ENCODE results near the gene RBFOX1. TPM values are rescaled to one million over a fixed set of nuclear protein-coding genes. Genes with fewer than 3 reads are reported as not detected.

Gene RBFOX1
- total RNA-seq, 4 donors from 2014 or later, result 0.12 to 0.54 TPM; not detected in 2

GRCh38 chr16:7378024-7378695 lies 45.5 kb downstream of the RBFOX1 start:
- H3K9me3 ChIP-seq, result no peaks in the 10 kb centered on the region
- TF ChIP-seq POLR2A (IDR thresholded peaks at IDR 0.05), result no peak
- no peak for TF ChIP-seq CTCF (IDR thresholded peaks at IDR 0.05)
- no peak for TF ChIP-seq EP300 (IDR thresholded peaks at IDR 0.05)
- TF ChIP-seq POLR2AphosphoS5 (IDR thresholded peaks at IDR 0.05), result no peak
- H3K27me3 ChIP-seq, result peaks cover 9% of the 10 kb centered on the region

GRCh38 chr16:7380441-7380840 lies 47.8 kb downstream of the RBFOX1 start:
- no peak overlapping the region for H3K4me3 ChIP-seq
- no peaks in the 10 kb centered on the region for H3K9me3 ChIP-seq
- H3K4me1 ChIP-seq, result no peaks in the 10 kb centered on the region
- no peak for TF ChIP-seq EP300 (IDR thresholded peaks at IDR 0.05)
- TF ChIP-seq POLR2A (IDR thresholded peaks at IDR 0.05), result no peak
- TF ChIP-seq POLR2AphosphoS5 (IDR thresholded peaks at IDR 0.05), result no peak
- no peak for TF ChIP-seq CTCF (IDR thresholded peaks at IDR 0.05)
- 61 to 66% methylated on average over 5 of the region's 5 CpGs for WGBS, 2 donors (ENCODE audit: low coverage in 1 of 2)
- no peak for ATAC-seq
- H3K36me3 ChIP-seq, result no peaks in the 10 kb centered on the region
- no peak overlapping the region for H3K27ac ChIP-seq
- peaks cover 9% of the 10 kb centered on the region for H3K27me3 ChIP-seq

More at GRCh38 chr16:7378024-7378695, 45.5 kb downstream of the RBFOX1 start:
- Histone ChIP-seq H3K4me3 (no peak overlapping the region), H3K36me3 (no peaks in the 10 kb centered on the region), H3K27ac (no peak overlapping the region), H3K4me1 (no peaks in the 10 kb centered on the region)
- WGBS, 2 donors (ENCODE audit: low coverage in 1 of 2), result 65 to 73% methylated on average over 10 to 11 of the region's 16 CpGs
- no peak for ATAC-seq

GRCh38 chr16:7380911-7381310 lies 48.3 kb downstream of the RBFOX1 start:
- 36 to 61% methylated on average over 2 to 3 of the region's 3 CpGs for WGBS, 2 donors (ENCODE audit: low coverage in 1 of 2)

GRCh38 chr16:7381671-7382070 lies 49.0 kb downstream of the RBFOX1 start:
- H3K4me1 ChIP-seq, result no peaks in the 10 kb centered on the region
- H3K4me3 ChIP-seq, result no peak overlapping the region
- H3K9me3 ChIP-seq, result no peaks in the 10 kb centered on the region
- H3K27ac ChIP-seq, result no peak overlapping the region
- WGBS, 2 donors (ENCODE audit: low coverage in 1 of 2), result 71 to 78% methylated on average over 5 to 6 of the region's 6 CpGs
- TF ChIP-seq CTCF (IDR thresholded peaks at IDR 0.05) (no peak), POLR2AphosphoS5 (IDR thresholded peaks at IDR 0.05) (no peak), EP300 (IDR thresholded peaks at IDR 0.05) (no peak), POLR2A (IDR thresholded peaks at IDR 0.05) (no peak)
- H3K36me3 ChIP-seq, result no peaks in the 10 kb centered on the region
- H3K27me3 ChIP-seq, result peaks cover 9% of the 10 kb centered on the region
- ATAC-seq, result no peak

More at GRCh38 chr16:7380911-7381310, 48.3 kb downstream of the RBFOX1 start:
- TF ChIP-seq CTCF (IDR thresholded peaks at IDR 0.05) (no peak), POLR2A (IDR thresholded peaks at IDR 0.05) (no peak), EP300 (IDR thresholded peaks at IDR 0.05) (no peak), POLR2AphosphoS5 (IDR thresholded peaks at IDR 0.05) (no peak)
- H3K27ac ChIP-seq, result no peak overlapping the region
- H3K27me3 ChIP-seq, result peaks cover 9% of the 10 kb centered on the region
- no peaks in the 10 kb centered on the region for H3K9me3 ChIP-seq
- H3K4me3 ChIP-seq, result no peak overlapping the region
- H3K36me3 ChIP-seq, result no peaks in the 10 kb centered on the region
- no peak for ATAC-seq
- H3K4me1 ChIP-seq, result no peaks in the 10 kb centered on the region

GRCh38 chr16:7382521-7382920 lies 49.9 kb downstream of the RBFOX1 start:
- H3K27me3 ChIP-seq, result peaks cover 8% of the 10 kb centered on the region
- no peak overlapping the region for H3K4me3 ChIP-seq
- H3K4me1 ChIP-seq, result no peaks in the 10 kb centered on the region
- WGBS, 2 donors (ENCODE audit: low coverage in 1 of 2), result 53 to 73% methylated on average over 6 of the region's 6 CpGs
- TF ChIP-seq EP300 (IDR thresholded peaks at IDR 0.05) (no peak), POLR2AphosphoS5 (IDR thresholded peaks at IDR 0.05) (no peak), POLR2A (IDR thresholded peaks at IDR 0.05) (no peak), CTCF (IDR thresholded peaks at IDR 0.05) (no peak)
- H3K36me3 ChIP-seq, result no peaks in the 10 kb centered on the region
- H3K9me3 ChIP-seq, result no peaks in the 10 kb centered on the region
- no peak overlapping the region for H3K27ac ChIP-seq
- no peak for ATAC-seq
